ENCODE data around the gene GIT2.
"Not testable (repeated sequence)": the region's sequence is repeated elsewhere in the genome, so short reads cannot be mapped to it uniquely, and the experiment has no call there.

GRCh38 chr12:109929326-109929725 is 66.8 kb downstream of the GIT2 start:
- TF ChIP-seq CTCF (IDR thresholded peaks at IDR 0.05; ENCODE audit: low read depth, low read length, poor library complexity, severe bottlenecking); EZH2phosphoT487 (IDR thresholded peaks at IDR 0.05; ENCODE audit: borderline replicate concordance, low read length): not testable (repeated sequence)
